HG03108 (cell line): ENCODE data around the gene TMEM178B.

Experiments used
- ATAC-seq: cut with Tn5 transposase; IDR thresholded peaks from one replicate; pipeline ENCODE4 v1.9.1; 2021; ENCODE audit warnings: moderate library complexity; ENCODE audit not compliant: unreplicated experiment

Gene TMEM178B

GRCh38 chr7:141497391-141497790 lies 423.5 kb downstream of the TMEM178B start:
- ATAC-seq: no peak

DNA sequence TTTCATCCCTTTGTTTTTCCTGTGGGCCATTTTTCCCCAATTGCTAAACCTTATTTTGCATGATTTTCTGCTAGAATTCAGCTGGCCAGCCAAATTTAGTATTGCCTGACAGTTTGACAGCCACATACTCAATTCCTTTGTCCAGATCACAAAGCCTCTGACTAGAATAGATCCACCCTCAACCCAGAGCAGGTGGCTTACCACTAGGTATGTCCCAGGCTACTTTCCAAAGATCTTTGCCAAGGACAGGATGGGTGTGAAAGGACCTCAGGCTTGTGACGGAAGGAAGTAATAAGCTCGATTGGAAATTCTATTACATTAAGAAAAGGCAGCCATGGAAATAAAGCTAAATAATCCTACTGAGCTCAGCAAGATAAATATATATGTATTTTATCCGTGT lies 426.7 kb downstream of the TMEM178B start:
- no peak for ATAC-seq

DNA sequence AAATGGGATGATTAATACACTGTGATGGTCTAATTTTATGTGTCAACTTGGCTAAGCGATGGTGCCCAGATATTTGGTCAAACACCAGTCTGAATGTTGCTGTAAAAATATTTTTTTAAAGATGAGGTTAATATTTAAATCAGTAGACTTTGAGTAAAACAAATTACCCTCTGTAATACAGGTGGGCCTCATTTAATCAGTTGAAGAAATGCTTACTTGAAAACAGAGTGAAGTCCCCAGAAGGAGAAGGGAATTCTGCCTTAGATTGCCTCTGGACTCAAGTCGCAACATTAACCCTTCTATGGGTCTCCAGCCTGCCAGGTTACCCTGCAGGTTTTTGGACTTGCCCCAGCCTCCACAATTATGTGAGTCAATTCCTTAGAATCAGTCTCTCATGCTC lies 427.6 kb downstream of the TMEM178B start:
- ATAC-seq: no peak

DNA sequence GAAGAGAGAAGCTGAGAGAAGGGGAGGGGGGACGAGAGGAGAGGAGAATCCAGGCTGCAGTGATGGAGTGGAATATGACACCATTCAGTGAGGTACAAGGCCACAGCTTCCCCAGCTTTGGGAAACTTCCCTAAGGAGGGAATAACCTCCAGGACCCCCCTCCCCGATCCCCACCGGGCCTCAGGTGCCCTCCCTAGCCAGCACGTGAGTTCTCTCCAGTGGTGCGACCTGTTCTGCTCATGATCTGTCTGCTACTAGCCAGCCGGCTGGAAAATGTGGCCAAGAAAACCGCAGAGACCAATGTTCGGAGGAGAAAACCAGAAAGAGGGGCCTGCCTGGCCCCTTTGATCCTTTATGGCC lies 437.4 kb downstream of the TMEM178B start:
- no peak for ATAC-seq

GRCh38 chr7:141511676-141512396 lies 438.0 kb downstream of the TMEM178B start:
- no peak for ATAC-seq

DNA sequence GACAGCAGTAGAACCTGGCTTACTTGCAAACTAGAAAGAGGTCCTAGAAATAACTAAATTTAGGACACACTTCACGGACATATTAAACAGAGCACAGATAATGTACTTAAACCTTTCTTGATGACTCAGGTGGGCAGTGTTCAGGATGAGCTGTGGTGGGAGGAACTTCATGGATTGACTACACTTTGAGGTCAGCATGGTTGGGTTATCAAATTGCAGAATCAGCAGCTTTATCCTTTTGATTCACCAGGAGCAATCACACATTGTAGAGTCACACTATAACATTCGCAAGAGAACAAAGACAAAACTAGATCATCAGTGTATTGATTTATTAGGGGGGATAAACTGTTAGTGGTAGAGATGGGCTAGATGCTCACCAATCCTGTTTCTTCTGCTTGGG lies 438.7 kb downstream of the TMEM178B start:
- ATAC-seq: no peak

DNA sequence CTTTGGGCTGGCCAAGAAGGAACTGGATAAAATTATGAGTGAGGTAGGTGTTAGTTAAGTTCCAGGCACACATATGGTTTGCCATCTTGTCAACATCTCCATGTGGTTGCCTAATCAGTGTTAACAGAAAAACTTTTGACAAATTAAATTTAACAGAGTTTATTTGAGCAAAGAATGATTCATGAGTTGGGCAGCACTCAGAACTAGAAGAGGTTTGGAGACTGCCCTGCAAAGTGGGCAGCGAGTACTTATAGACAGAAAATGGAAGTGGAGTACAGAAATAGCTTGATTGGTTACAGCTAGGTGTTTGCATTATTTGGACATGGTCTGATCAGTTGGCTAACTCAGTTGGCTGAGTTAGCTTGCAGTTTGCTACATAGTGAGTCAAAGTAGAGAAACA lies 439.9 kb downstream of the TMEM178B start:
- no peak for ATAC-seq

DNA sequence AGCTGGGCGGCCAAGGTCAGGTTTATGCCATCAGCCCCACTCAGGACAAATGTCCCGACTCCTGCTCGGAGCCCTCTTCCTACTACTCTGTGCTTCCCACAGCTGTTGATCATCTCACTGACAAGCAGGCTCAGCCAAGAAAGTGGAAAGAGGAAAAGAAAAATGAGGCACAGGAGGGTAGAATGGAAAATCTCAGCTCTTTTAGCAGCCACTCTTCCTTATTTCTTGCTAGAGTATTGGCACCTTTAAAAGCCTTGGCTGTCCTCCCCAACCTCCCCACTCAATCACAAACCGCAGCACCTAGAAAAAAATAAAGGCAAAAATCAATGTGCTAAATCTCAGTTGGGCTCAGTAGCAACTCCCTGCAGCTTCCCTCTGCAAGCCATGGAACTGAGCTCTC lies 442.1 kb downstream of the TMEM178B start:
- no peak for ATAC-seq

DNA sequence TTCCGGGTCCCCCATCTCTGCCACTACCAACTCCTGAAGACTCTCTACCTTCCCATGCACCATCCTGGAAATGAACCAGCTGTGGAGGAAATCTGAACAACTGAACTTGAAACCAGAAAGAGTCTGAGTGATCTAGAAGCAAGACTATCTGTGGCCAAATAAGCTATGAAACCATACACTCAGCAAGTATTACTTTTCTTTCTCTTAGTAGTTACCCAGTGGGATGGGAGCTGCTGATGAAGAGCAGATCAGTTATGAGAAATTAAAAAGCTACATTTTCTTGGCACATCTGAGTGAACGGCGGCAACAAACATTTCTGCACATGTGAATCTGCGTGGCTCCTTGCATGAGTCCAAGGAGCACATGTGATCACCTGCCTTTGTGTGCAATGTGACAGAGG lies 445.8 kb downstream of the TMEM178B start:
- no peak for ATAC-seq

GRCh38 chr7:141522657-141523342 lies 448.9 kb downstream of the TMEM178B start:
- no peak for ATAC-seq

DNA sequence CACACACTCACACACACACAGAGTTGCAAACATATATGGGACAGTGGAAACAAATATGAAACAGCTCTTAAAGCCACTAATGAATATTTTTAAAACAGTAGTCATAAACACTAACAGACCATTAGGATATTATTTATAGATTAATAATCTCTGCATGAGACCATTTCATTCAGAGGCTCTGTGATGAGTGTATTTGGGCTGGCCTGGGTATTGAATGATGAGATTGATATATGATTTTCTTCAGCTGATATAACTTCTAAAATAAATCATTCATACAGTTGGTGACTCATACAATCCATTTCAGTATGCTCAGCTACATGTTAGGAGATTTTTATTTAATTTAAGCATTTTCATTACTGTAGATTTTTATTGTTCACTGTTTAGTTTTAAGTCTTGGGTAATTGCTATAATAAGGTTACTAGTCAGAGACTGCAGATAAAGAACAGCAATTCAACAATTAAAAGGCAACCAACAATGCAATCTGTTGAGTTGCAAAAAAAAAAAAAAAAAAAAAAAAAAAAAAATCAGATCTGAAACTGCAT lies 452.2 kb downstream of the TMEM178B start:
- ATAC-seq: no peak

DNA sequence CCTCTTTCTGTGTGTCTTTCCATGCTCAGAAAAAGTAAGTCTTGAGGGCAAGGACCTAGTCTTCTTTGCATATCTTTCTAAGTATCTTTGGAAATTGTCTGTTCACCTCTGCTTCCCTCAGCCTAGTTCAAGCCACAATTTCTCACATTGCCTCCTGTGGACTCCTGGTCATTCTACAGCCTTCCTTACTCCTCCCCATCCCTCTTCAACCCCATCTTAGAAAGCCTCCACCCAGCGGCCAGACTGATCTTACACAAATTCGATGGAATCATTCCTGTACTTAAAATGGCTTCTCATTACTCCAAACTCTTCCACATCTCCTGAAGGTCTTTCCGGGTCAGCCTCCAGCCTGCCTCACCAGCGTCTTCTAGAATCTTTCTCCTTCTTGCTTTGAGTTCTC lies 453.2 kb downstream of the TMEM178B start:
- ATAC-seq: no peak

- ATAC-seq: no peak
Observed at GRCh38 chr7:141528399-141528798, 454.5 kb downstream of the TMEM178B start.
